Measurements from ENCODE around the gene METTL25.

The METTL25 gene

DNA sequence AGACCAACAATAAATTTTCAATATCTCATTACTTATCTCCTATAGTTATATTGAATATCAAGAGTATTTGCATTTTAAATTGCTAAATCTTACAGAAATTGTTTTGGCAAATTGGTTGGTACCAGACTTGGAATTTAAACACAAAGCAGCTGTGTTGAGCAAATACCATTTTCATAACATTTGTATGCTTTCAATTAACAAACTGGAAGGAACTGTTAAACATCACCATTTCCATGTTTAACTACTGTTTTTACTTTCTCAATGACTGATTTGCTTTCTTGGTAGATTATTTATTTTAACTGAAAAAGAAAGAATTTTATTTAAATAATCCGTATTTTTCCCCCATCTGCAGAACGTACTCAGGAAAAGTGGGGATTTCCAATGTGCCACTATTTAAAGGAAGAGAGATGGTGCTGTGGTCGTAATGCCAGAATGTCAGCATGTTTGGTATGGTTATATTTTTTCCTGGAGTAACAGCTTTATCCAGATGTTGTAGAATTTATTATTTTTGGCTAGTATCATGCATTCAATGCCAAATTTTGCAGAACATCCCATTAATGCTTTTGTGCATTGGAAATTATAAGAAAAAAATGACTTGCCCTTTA lies 72.3 kb downstream of the METTL25 start:
- no peak overlapping the region for H3K4me3 ChIP-seq (ENCODE audit: low read depth, low read length)
- no peak for DNase-seq (ENCODE audit: low read depth, low spot score)
- in situ Hi-C loops (cut with HindIII; ENCODE audit: low sequenced_read_pairs) = no loop called here
- TF ChIP-seq, protein P1, sequence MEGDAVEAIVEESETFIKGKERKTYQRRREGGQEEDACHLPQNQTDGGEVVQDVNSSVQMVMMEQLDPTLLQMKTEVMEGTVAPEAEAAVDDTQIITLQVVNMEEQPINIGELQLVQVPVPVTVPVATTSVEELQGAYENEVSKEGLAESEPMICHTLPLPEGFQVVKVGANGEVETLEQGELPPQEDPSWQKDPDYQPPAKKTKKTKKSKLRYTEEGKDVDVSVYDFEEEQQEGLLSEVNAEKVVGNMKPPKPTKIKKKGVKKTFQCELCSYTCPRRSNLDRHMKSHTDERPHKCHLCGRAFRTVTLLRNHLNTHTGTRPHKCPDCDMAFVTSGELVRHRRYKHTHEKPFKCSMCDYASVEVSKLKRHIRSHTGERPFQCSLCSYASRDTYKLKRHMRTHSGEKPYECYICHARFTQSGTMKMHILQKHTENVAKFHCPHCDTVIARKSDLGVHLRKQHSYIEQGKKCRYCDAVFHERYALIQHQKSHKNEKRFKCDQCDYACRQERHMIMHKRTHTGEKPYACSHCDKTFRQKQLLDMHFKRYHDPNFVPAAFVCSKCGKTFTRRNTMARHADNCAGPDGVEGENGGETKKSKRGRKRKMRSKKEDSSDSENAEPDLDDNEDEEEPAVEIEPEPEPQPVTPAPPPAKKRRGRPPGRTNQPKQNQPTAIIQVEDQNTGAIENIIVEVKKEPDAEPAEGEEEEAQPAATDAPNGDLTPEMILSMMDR (IDR thresholded peaks at IDR 0.05; ENCODE audit: low read depth, low read length) = no peak

DNA sequence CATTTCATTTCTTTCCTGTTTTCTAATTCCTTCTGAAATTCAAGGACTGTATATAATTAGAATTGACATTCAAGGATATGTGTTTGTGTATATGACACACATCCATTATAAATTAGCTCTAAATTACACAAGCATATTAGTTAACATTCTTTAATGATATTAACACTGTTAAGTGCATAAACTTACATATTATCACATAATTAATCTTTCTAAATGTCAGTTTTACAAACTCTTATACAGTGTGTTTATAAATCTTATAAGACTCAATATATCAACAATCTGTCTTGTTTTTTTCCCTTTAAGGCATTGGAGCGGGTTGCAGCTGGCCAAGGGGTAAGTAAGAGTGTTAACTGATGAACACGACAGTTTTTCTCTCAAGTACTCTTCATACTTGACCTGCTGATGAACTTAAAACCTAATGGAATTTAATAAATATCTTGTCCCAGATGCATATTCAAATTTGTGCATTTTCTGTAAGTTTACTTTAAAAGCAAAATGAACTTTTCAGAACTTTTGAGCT lies 76.1 kb downstream of the METTL25 start:
- TF ChIP-seq, protein P1 (IDR thresholded peaks at IDR 0.05; ENCODE audit: low read depth, low read length) = no peak
- in situ Hi-C loops (cut with HindIII; ENCODE audit: low sequenced_read_pairs) = no loop called here
- no peak for DNase-seq (ENCODE audit: low read depth, low spot score)
- H3K4me3 ChIP-seq (ENCODE audit: low read depth, low read length) = no peak overlapping the region

DNA sequence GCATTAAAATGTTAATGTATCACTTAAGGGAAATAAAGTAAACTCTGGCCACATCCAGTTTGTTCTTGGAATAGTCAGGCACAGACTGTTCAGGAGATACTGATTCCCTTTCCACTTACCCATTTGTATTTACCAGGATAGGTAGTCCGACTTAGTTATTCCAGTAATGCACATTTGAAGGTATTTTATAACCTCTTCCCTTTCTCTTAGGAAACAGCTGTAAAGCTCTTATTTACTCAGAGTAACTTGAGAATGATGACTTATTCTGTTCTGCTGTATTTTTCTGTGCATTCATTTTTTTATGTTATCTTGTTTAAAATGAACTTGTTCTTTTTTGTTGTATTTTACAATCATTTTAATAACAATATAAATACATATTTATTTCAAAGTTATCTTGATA lies 78.0 kb downstream of the METTL25 start:
- in situ Hi-C loops (cut with HindIII; ENCODE audit: low sequenced_read_pairs) = no loop called here
- no peak overlapping the region for H3K4me3 ChIP-seq (ENCODE audit: low read depth, low read length)
- no peak for DNase-seq (ENCODE audit: low read depth, low spot score)
- TF ChIP-seq, protein P1 (IDR thresholded peaks at IDR 0.05; ENCODE audit: low read depth, low read length) = no peak

DNA sequence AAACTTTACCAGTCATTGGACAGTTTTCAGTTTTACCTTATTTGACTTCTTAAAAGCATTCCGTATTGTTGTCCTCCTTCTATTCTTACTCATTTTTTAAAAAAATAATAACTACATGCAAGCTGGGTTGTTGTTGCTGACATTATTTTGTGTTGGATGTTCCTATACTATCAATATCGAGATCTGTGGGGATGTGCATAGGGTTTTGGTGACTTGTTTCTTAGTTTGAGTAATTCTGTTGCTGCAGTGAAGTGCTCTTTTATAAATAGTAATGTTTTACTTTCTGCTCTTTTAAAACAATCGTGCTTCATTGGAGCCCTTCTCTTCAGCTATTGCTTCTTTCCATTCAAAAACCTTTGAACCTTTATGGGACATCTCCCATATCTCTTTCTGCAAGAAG lies 79.4 kb downstream of the METTL25 start:
- no peak for DNase-seq (ENCODE audit: low read depth, low spot score)
- H3K4me3 ChIP-seq (ENCODE audit: low read depth, low read length) = no peak overlapping the region
- TF ChIP-seq, protein P1 (IDR thresholded peaks at IDR 0.05; ENCODE audit: low read depth, low read length) = no peak
- in situ Hi-C loops (cut with HindIII; ENCODE audit: low sequenced_read_pairs) = no loop called here

DNA sequence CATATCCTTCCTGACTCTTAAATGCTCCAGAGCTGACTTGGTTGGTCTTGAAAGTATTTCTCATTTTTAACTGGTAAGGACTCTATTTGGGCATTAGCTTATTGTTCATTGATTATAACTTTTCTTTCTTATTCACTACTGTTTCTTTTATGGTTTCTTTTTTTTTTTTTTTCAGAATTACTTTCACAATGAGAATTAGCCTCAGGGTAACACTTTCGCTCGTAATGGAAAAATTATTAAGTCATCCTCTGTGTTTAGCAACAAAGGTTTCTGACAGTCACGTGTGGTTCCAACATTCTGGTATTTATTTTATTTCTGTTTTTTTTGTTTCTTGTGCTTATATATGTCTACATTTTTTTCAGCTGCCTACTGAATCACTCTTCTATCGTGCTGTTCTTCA lies 80.0 kb downstream of the METTL25 start:
- in situ Hi-C loops (cut with HindIII; ENCODE audit: low sequenced_read_pairs) = no loop called here
- no peak overlapping the region for H3K4me3 ChIP-seq (ENCODE audit: low read depth, low read length)
- DNase-seq (ENCODE audit: low read depth, low spot score) = no peak
- TF ChIP-seq, protein P1 (IDR thresholded peaks at IDR 0.05; ENCODE audit: low read depth, low read length) = no peak

DNA sequence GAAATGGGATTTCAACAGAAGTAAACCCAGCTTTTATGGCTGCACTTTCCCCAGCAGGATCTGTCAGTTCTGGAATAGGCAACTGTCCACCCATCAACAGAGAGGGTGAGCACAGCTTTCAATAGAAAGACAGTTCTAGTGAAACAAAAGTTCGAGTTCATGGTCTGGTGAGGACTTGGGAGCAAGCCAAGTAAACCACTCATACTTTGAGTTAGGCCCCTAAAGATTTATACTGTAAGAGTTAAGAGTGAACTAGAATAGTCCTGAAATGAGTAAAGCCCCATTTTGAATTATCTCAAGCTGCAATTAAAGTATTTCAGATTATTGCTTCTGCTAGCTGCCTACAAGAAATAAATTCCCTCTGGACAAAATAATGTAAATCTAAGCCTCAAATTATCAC lies 82.6 kb downstream of the METTL25 start:
- no peak overlapping the region for H3K4me3 ChIP-seq (ENCODE audit: low read depth, low read length)
- in situ Hi-C loops (cut with HindIII; ENCODE audit: low sequenced_read_pairs) = no loop called here
- no peak for DNase-seq (ENCODE audit: low read depth, low spot score)
- TF ChIP-seq, protein P1 (IDR thresholded peaks at IDR 0.05; ENCODE audit: low read depth, low read length) = no peak
